OCI-LY3 (cell line): ENCODE results near the gene MADCAM1.

ENCODE experiments used
- CTCF ChIP-seq: fragments of 200-600, 300-600 bp; sonication (generic); IDR thresholded peaks from 2 replicates; pipeline ENCODE4 v1.5.1; 2014; ENCODE audit warnings: antibody characterized with exemption, low read length, low read depth
- EZH2phosphoT487 ChIP-seq: fragments of 200-600 bp; shearing (Covaris generic); IDR thresholded peaks from 2 replicates; pipeline ENCODE4 v1.6.1; 2018; ENCODE audit warnings: antibody characterized with exemption, mixed run types, low read depth

DNA sequence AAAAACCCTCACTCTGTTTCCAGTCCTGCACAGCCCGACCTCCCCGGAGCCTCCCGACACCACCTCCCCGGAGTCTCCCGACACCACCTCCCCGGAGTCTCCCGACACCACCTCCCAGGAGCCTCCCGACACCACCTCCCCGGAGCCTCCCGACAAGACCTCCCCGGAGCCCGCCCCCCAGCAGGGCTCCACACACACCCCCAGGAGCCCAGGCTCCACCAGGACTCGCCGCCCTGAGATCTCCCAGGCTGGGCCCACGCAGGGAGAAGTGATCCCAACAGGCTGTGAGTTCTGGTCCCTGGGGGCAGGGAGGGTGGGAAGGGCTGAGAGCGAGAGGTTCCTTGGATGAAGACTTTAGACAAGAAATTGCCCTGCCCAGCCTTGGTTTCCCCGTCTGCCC is 5.4 kb downstream of the MADCAM1 start:
- TF ChIP-seq CTCF (no peak), EZH2phosphoT487 (no peak)
